ENCODE data around the gene FAR2.

Gene FAR2

GRCh38 chr12:29239336-29239735 lies 90.3 kb downstream of the FAR2 start:
- Histone ChIP-seq H2AFZ (ENCODE audit: insufficient read depth, low read length, poor library complexity) (no peak overlapping the region), H3K9ac (ENCODE audit: low read length) (no peak overlapping the region), H3K27ac (ENCODE audit: low read depth, low read length) (no peak overlapping the region), H3K4me2 (ENCODE audit: low read length) (no peak overlapping the region), H3K18ac (ENCODE audit: low read length) (no peak overlapping the region), H2BK12ac (ENCODE audit: low read length) (no peak overlapping the region), H4K8ac (ENCODE audit: low read depth, low read length) (no peak overlapping the region), H2AK5ac (ENCODE audit: low read length) (no peak overlapping the region), H2BK120ac (ENCODE audit: insufficient read depth, low read length, poor library complexity) (no peak overlapping the region), H3K4ac (ENCODE audit: low read depth, low read length) (no peak overlapping the region), H3K4me1 (ENCODE audit: control insufficient read depth in 1 of 2, insufficient read depth in 2 of 2, low read length in 2 of 2) (peaks cover 6 to 8% of the 10 kb centered on the region in 2 experiments), H2BK5ac (ENCODE audit: low read depth, low read length, poor library complexity) (no peak overlapping the region), H4K91ac (ENCODE audit: low read depth, low read length) (no peak overlapping the region), H3K4me3 (ENCODE audit: low read depth, low read length) (no peak overlapping the region), H3K27me3 (ENCODE audit: insufficient read depth, low read length) (no peaks in the 10 kb centered on the region), H3K23ac (ENCODE audit: low read length) (no peak overlapping the region), H3K79me2 (ENCODE audit: control insufficient read depth, insufficient read depth, low read length, poor library complexity) (no peaks in the 10 kb centered on the region), H3K9me3 (ENCODE audit: insufficient read depth, low read depth, low read length) (peaks cover 2% of the 10 kb centered on the region), H3K36me3 (ENCODE audit: control insufficient read depth in 1 of 2, insufficient read depth in 2 of 2, low read length in 2 of 2) (no peaks in the 10 kb centered on the region), H3K14ac (ENCODE audit: low read length) (no peak overlapping the region), H4K12ac (ENCODE audit: low read depth, low read length) (no peak overlapping the region), H3K79me1 (ENCODE audit: low read length) (no peaks in the 10 kb centered on the region)
- no CpG with 5 or more reads among the region's 1 CpG for WGBS (ENCODE audit: extremely low coverage, insufficient coverage, insufficient read length)
- no peak for DNase-seq

GRCh38 chr12:29240441-29240840 lies 91.4 kb downstream of the FAR2 start:
- no peaks in the 10 kb centered on the region for H3K36me3 ChIP-seq (ENCODE audit: control insufficient read depth in 1 of 2, insufficient read depth in 2 of 2, low read length in 2 of 2)
- peak; percentile 54 to 79 for DNase-seq
- no peak overlapping the region for H3K23ac ChIP-seq (ENCODE audit: low read length)
- no peak overlapping the region for H2BK5ac ChIP-seq (ENCODE audit: low read depth, low read length, poor library complexity)
- no peaks in the 10 kb centered on the region for H3K79me2 ChIP-seq (ENCODE audit: control insufficient read depth, insufficient read depth, low read length, poor library complexity)
- WGBS (ENCODE audit: extremely low coverage, insufficient coverage, insufficient read length) = no CpG with 5 or more reads among the region's 2 CpGs
- peaks cover 6 to 8% of the 10 kb centered on the region in 2 experiments for H3K4me1 ChIP-seq (ENCODE audit: control insufficient read depth in 1 of 2, insufficient read depth in 2 of 2, low read length in 2 of 2)
- H3K4ac ChIP-seq (ENCODE audit: low read depth, low read length) = no peak overlapping the region
- no peak overlapping the region for H4K12ac ChIP-seq (ENCODE audit: low read depth, low read length)
- no peak overlapping the region for H3K4me3 ChIP-seq (ENCODE audit: low read depth, low read length)
- H4K91ac ChIP-seq (ENCODE audit: low read depth, low read length) = no peak overlapping the region
- H3K9me3 ChIP-seq (ENCODE audit: insufficient read depth, low read depth, low read length) = peaks cover 2% of the 10 kb centered on the region
- H2BK12ac ChIP-seq (ENCODE audit: low read length) = no peak overlapping the region
- no peak overlapping the region for H3K9ac ChIP-seq (ENCODE audit: low read length)
- no peak overlapping the region for H2BK120ac ChIP-seq (ENCODE audit: insufficient read depth, low read length, poor library complexity)
- no peak overlapping the region for H2AK5ac ChIP-seq (ENCODE audit: low read length)
- H3K14ac ChIP-seq (ENCODE audit: low read length) = no peak overlapping the region
- H4K8ac ChIP-seq (ENCODE audit: low read depth, low read length) = no peak overlapping the region
- H3K18ac ChIP-seq (ENCODE audit: low read length) = no peak overlapping the region
- no peak overlapping the region for H3K27ac ChIP-seq (ENCODE audit: low read depth, low read length)
- no peaks in the 10 kb centered on the region for H3K79me1 ChIP-seq (ENCODE audit: low read length)
- no peak overlapping the region for H3K4me2 ChIP-seq (ENCODE audit: low read length)
- H3K27me3 ChIP-seq (ENCODE audit: insufficient read depth, low read length) = no peaks in the 10 kb centered on the region
- H2AFZ ChIP-seq (ENCODE audit: insufficient read depth, low read length, poor library complexity) = no peak overlapping the region

GRCh38 chr12:29241821-29242591 lies 92.9 kb downstream of the FAR2 start:
- no peak overlapping the region for H3K27ac ChIP-seq (ENCODE audit: low read depth, low read length)
- no peak overlapping the region for H2AFZ ChIP-seq (ENCODE audit: insufficient read depth, low read length, poor library complexity)
- H4K8ac ChIP-seq (ENCODE audit: low read depth, low read length) = no peak overlapping the region
- H3K79me1 ChIP-seq (ENCODE audit: low read length) = no peaks in the 10 kb centered on the region
- H2BK5ac ChIP-seq (ENCODE audit: low read depth, low read length, poor library complexity) = no peak overlapping the region
- H3K18ac ChIP-seq (ENCODE audit: low read length) = no peak overlapping the region
- H4K12ac ChIP-seq (ENCODE audit: low read depth, low read length) = no peak overlapping the region
- H2BK12ac ChIP-seq (ENCODE audit: low read length) = no peak overlapping the region
- H2BK120ac ChIP-seq (ENCODE audit: insufficient read depth, low read length, poor library complexity) = no peak overlapping the region
- WGBS (ENCODE audit: extremely low coverage, insufficient coverage, insufficient read length) = no CpG with 5 or more reads among the region's 7 CpGs
- no peak overlapping the region for H3K4me3 ChIP-seq (ENCODE audit: low read depth, low read length)
- peak overlapping the region; percentile 14 for H3K4me2 ChIP-seq (ENCODE audit: low read length)
- H3K9me3 ChIP-seq (ENCODE audit: insufficient read depth, low read depth, low read length) = peaks cover 2% of the 10 kb centered on the region
- no peaks in the 10 kb centered on the region for H3K36me3 ChIP-seq (ENCODE audit: control insufficient read depth in 1 of 2, insufficient read depth in 2 of 2, low read length in 2 of 2)
- no peak overlapping the region for H4K91ac ChIP-seq (ENCODE audit: low read depth, low read length)
- no peak overlapping the region for H2AK5ac ChIP-seq (ENCODE audit: low read length)
- DNase-seq = peak; percentile 74 to 85
- H3K4me1 ChIP-seq (ENCODE audit: control insufficient read depth in 1 of 2, insufficient read depth in 2 of 2, low read length in 2 of 2) = peaks cover 6 to 8% of the 10 kb centered on the region in 2 experiments
- H3K4ac ChIP-seq (ENCODE audit: low read depth, low read length) = no peak overlapping the region
- no peak overlapping the region for H3K14ac ChIP-seq (ENCODE audit: low read length)
- no peak overlapping the region for H3K9ac ChIP-seq (ENCODE audit: low read length)
- peak overlapping the region; percentile 73 for H3K23ac ChIP-seq (ENCODE audit: low read length)
- no peaks in the 10 kb centered on the region for H3K79me2 ChIP-seq (ENCODE audit: control insufficient read depth, insufficient read depth, low read length, poor library complexity)
- H3K27me3 ChIP-seq (ENCODE audit: insufficient read depth, low read length) = no peaks in the 10 kb centered on the region

- Histone ChIP-seq H3K4me1 (ENCODE audit: control insufficient read depth in 1 of 2, insufficient read depth in 2 of 2, low read length in 2 of 2) (peaks cover 6 to 8% of the 10 kb centered on the region in 2 experiments), H2BK12ac (ENCODE audit: low read length) (peak overlapping the region; percentile 76), H2BK120ac (ENCODE audit: insufficient read depth, low read length, poor library complexity) (no peak overlapping the region), H4K12ac (ENCODE audit: low read depth, low read length) (no peak overlapping the region), H3K27me3 (ENCODE audit: insufficient read depth, low read length) (no peaks in the 10 kb centered on the region), H3K14ac (ENCODE audit: low read length) (no peak overlapping the region), H3K4me3 (ENCODE audit: low read depth, low read length) (no peak overlapping the region), H3K36me3 (ENCODE audit: control insufficient read depth in 1 of 2, insufficient read depth in 2 of 2, low read length in 2 of 2) (no peaks in the 10 kb centered on the region), H2AFZ (ENCODE audit: insufficient read depth, low read length, poor library complexity) (no peak overlapping the region), H3K23ac (ENCODE audit: low read length) (no peak overlapping the region), H3K9ac (ENCODE audit: low read length) (no peak overlapping the region), H2AK5ac (ENCODE audit: low read length) (no peak overlapping the region), H3K4me2 (ENCODE audit: low read length) (no peak overlapping the region), H2BK5ac (ENCODE audit: low read depth, low read length, poor library complexity) (peak overlapping the region; percentile 21), H3K79me2 (ENCODE audit: control insufficient read depth, insufficient read depth, low read length, poor library complexity) (no peaks in the 10 kb centered on the region), H3K27ac (ENCODE audit: low read depth, low read length) (no peak overlapping the region), H3K18ac (ENCODE audit: low read length) (no peak overlapping the region), H3K79me1 (ENCODE audit: low read length) (no peaks in the 10 kb centered on the region), H3K9me3 (ENCODE audit: insufficient read depth, low read depth, low read length) (peaks cover 2% of the 10 kb centered on the region), H4K8ac (ENCODE audit: low read depth, low read length) (peak overlapping the region; percentile 38), H3K4ac (ENCODE audit: low read depth, low read length) (no peak overlapping the region), H4K91ac (ENCODE audit: low read depth, low read length) (no peak overlapping the region)
- DNase-seq = no peak
- no CpG with 5 or more reads among the region's 4 CpGs for WGBS (ENCODE audit: extremely low coverage, insufficient coverage, insufficient read length)
Observed at GRCh38 chr12:29242921-29243431, 93.9 kb downstream of the FAR2 start.
